HepG2 (cell line): ENCODE measurements around the gene TMBIM1.

Experiments used
- CEBPB ChIP-seq: IDR thresholded peaks from 2 replicates; pipeline ENCODE4 v1.6.1; 2011; ENCODE audit warnings: low read depth, low read length, improper control_type of control experiment, borderline replicate concordance
- ETV5 ChIP-seq: IDR thresholded peaks from 2 replicates; pipeline ENCODE4 v1.6.1; 2018; ENCODE audit warnings: missing biosample characterization, missing genetic modification reagents, inconsistent platforms, borderline replicate concordance
- HDAC6 ChIP-seq: fragments of 200-600 bp; sonication (generic); IDR thresholded peaks from 2 replicates; pipeline ENCODE4 v1.7.0; 2017; ENCODE audit warnings: mild to moderate bottlenecking, antibody characterized with exemption, low read length, low read depth
- REST ChIP-seq, 2 experiments: IDR thresholded peaks; 2 replicates each; pipeline ENCODE4 v1.6.1; 2011 to 2012; ENCODE audit warnings: low read length in 2 of 2, borderline replicate concordance in 1 of 2, low read depth in 1 of 2, mild to moderate bottlenecking in 1 of 2, moderate library complexity in 1 of 2
- TP53 ChIP-seq: sonication (generic); formaldehyde crosslinking; conservative IDR thresholded peaks from 2 replicates; pipeline ENCODE4 v1.4.0; 2020; ENCODE audit warnings: missing genetic modification reagents
- UBTF ChIP-seq: sonication (generic); formaldehyde crosslinking; IDR thresholded peaks from 2 replicates; pipeline ENCODE4 v1.4.0; 2020; ENCODE audit warnings: mild to moderate bottlenecking, missing genetic modification reagents
- USF2 ChIP-seq, 2 experiments: sonication (generic) in 1 of 2; formaldehyde crosslinking in 1 of 2; IDR thresholded peaks; 2 replicates each; pipeline versions ENCODE4 v1.5.1 to v1.6.1; 2011 to 2020; ENCODE audit warnings: borderline replicate concordance in 1 of 2, low read depth in 1 of 2, low read length in 1 of 2, mild to moderate bottlenecking in 1 of 2, missing genetic modification reagents in 1 of 2, moderate library complexity in 1 of 2
- ZBTB3 ChIP-seq: sonication (generic); formaldehyde crosslinking; IDR thresholded peaks from 2 replicates; pipeline ENCODE4 v1.4.0; 2020; ENCODE audit warnings: low read depth, mild to moderate bottlenecking, moderate library complexity, missing genetic modification reagents, borderline replicate concordance
- ZBTB33 ChIP-seq: sonication (generic); formaldehyde crosslinking; IDR thresholded peaks from 2 replicates; pipeline ENCODE4 v1.4.0; 2020; ENCODE audit warnings: missing genetic modification reagents
- ZNF142 ChIP-seq: sonication (generic); formaldehyde crosslinking; IDR thresholded peaks from 2 replicates; pipeline ENCODE4 v1.4.0; 2020; ENCODE audit warnings: missing genetic modification reagents

GRCh38 chr2:218278531-218279360, 13.6 kb downstream of the TMBIM1 start:
- TF ChIP-seq UBTF (CRISPR knock-in tag) (no peak), ZNF142 (no peak), HDAC6 (no peak), USF2 (IDR thresholded peaks at IDR 0.05; ENCODE audit: low read depth, low read length) (no peak), USF2 (CRISPR knock-in tag; IDR thresholded peaks at IDR 0.05; ENCODE audit: borderline replicate concordance) (no peak), ZBTB3 (CRISPR knock-in tag) (no peak), ZBTB33 (CRISPR knock-in tag) (no peak), TP53 (no peak), REST (IDR thresholded peaks at IDR 0.05; ENCODE audit: borderline replicate concordance in 1 of 2, low read depth in 1 of 2, low read length in 2 of 2) (no peak), ETV5 (CRISPR knock-in tag) (no peak), CEBPB (no peak)
